CD4-positive, alpha-beta T cell treated with Interleukin-4 for 4 hours (primary cell): Measurements from ENCODE around the gene CFAP61.
A peak's percentile ranks its signal among the peaks of the same experiment; 100 is the strongest.
"Not testable (repeated sequence)": the region's sequence is repeated elsewhere in the genome, so short reads cannot be mapped to it uniquely, and the experiment has no call there.

Source experiments
- DNase-seq: peaks from one replicate; pipeline ENCODE4 v3.0.0-alpha.2; 2020

The CFAP61 gene

DNA sequence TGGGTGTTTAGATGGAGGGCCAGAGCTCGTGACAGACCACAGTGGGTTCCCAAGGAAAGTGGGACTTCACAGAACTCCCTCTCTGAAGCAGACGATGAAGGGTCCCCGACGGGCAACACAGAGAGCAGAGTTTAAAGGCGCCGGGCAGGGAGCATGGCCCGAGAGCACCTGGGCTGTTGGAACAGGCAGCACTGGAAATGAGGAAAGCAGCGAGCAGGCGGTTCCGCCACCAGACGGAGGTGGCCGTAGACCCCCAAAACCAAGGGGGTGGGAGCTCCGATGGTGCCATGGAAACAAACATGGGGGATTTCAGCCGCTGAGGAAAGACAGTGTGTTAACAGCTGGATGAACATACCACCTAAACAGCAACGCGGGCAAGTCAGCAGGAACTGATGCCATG, 288.1 kb downstream of the CFAP61 start:
- DNase-seq, result no peak

DNA sequence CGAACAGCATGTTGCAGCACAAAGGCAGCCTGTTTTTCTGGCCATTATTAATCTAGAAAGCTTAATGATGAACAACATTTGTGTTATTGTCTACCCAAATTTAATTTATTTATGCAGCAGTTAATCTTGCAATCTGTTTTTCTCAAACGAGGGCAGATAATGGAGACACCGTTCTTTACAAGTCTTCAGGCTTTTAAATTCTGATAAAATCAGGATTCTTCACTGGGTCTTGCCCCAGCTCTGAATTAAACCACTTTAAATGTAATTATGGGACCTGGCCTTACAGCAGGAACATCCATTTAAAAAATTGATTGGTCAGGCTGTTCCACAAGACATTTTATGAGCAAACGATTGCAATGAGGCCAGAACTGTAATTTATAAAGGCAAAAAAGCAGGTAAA, 289.0 kb downstream of the CFAP61 start:
- no peak for DNase-seq

DNA sequence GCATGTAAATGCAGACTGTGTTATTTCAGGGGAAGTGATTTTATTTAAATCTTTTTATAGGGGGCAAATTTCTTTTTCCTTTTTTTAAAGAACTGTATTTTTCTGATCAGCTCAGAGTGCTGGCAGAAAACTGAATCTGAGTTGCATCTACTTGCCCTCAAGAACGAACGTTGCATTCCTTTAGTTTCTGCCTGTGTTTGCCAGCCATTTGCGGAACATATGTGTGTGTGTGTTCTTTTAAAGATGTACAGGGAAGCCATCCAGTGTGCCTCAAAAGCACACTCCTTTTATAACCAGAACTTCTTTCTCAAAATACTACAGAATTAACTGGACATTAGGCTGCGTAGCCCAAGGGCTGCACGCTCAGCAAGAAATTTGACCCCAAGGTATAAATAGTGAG, 289.7 kb downstream of the CFAP61 start:
- DNase-seq, result no peak

DNA sequence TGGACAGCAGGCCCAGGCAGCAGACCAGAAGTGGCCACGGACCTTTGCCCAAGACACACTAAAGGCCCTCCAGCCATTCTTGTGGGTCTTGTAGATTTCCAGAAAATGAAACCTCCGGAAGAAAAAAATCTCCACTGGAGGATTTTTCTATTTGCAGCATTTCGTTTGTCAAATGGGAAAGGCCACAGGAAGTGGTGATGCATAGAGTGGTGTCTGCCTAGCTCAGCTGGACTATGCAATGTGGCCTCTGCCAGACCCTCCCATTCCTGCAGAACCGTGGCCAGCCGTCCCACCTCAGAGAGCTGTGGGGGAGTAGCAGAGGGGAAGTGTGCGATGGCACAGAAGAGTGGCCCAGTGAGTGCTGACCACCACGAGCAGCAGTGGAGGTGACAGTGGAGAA, 291.6 kb downstream of the CFAP61 start:
- no peak for DNase-seq

DNA sequence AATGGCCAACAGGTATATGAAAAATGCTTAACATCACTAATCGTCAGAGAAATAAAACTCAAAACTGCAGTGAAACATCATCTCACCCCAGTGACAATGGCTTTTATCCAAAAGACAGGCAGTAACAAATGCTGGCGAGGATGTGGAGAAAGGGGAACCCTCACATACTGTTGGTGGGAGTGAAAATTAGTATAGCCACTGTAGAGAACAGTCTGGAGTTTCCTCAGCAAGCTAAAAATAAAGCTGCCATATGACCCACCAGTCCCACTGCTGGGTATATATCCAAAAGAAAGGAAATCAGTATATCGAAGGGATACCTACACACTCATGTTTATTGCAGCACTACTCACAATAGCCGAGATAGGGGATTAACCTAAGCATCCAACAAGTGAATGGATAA, 292.1 kb downstream of the CFAP61 start:
- DNase-seq, result no peak

DNA sequence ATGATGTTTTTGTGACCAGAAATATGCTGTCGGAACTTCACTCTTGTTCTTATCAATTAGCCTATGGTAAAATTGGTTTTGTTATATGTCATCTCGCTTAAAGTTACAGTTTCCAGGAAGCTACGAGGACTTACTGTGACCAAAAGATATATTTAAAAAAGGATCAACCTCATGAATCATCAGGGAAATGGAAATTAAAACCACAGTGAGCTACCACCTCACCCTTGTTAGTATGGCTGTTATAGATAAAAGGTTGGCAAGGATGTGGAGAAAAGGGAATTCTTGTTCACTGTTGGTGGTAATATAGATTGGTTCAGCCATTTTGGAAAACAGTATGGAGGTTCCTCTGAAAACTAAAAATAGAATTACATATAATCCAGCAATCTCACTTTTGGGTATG, 301.2 kb downstream of the CFAP61 start:
- no peak for DNase-seq

DNA sequence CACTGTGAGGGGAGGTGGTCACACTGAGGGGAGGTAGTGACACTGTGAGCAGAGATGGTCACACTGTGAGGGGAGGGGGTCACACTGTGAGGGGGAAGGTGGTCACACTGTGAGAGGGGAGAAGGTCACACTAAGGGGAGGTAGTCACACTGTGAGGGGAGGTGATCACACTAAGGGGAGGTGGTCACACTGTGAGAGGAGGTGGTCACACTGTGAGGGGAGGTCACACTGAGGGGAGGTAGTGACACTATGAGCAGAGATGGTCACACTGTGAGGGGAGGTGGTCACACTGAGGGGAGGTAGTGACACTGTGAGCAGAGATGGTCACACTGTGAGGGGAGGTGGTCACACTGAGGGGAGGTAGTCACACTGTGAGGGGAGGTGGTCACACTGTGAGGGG, 303.2 kb downstream of the CFAP61 start:
- not testable (repeated sequence) for DNase-seq

DNA sequence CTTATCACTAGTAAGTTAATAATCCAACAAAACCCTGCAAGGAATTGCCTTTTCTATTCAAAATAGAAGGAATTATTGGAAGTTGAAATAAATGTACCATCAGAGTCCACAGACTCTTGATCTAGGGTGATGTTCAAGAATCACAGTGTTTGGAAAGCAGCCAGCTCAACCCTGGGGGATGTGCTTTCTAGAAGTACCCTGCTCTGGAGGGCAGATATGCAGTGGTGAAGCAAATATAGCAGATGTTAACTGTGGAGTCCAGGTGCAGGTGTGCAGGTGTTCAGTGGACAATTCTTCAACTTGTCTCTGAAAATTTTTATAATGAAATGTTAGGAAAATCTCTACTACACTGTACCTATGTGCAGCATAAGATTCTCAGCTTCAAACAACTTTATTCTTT, 306.5 kb downstream of the CFAP61 start:
- DNase-seq, result no peak

DNA sequence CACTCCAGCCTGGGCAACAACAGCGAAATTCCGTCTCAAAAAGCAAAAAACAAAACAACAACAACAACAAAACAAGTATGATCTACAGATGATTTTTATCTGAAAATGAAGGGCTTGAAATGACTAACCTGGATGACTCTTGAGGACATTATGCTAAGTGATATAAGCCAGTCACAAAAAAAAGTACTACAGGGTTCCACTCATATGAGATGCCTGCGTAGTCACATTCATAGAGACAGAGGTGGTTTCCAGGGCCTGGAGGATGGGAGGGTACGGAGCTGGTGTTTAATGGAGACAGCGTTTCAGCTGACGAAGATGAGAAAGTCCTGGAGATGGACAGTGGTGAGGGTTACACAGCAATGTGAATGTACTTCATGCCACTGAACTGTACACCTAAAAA, 307.3 kb downstream of the CFAP61 start:
- no peak for DNase-seq

DNA sequence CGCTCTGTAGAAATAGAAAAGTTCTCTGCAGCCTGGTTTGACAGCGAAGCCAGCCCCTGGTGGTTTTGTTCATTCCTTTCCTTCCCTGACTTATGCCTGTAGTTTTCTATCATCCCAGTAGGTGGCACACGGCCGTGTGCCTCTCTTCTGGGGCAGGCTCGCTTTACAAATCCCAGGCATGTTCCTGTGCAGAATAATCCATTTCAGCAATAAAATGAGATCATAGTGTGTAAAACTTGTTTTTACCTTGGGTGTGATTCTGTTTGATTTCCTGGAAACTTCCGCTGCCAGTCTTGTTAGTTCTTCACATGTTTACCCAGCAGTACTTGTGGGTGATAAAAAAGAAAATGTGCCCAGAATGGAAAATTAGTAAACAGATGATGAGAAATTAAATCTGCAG, 308.1 kb downstream of the CFAP61 start:
- DNase-seq, result peak; percentile 40

DNA sequence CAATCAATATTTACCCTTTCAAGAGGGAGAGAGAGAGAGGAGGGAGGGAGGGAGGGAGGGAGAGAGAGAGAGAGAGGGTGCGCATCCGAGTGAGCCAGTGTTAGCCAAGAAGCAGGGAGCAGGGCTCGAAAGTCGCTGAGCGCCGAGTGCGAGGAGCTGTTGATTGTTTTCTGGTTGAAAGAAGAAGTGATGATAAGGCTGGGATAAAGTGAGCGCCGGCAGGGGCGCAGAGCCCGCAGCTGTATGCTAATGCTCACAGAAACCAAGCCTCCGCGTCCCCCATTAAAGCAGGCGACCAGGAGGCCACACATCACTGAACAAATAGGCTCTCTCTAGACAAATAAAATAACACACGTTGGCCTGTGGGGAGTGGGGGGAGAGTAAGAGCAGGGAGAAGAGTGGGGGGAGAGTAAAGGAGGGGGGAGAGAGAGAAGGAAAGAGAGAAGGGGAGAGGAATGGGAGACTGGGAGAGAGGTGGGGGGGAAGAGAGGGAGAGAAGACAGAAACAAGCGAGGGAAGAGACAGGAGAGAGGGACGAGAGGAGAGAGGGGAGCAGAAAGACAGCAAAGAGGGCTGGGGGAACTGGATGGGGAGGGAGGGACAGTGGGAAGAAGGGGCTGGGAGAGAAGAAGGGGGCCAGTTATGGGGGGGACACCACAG, 310.6 kb downstream of the CFAP61 start:
- DNase-seq, result no peak

DNA sequence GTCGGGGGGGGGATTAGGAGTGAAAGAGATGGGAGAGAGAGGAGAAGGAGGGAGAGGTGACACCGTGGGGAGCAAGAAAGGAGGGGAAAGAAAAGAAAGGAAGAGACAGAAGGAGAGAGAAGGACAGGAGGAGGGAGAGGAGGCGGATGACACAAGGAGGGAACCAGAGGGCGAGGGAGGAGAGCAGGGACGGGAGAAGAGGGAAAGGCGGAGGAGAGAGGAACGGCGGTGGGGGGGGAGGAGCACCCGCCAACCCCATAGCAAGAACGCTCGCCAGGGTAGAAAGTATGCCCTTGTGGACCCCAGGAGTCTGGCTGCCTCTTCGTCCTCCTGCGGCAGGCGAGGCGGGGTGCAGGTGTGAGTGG, 311.1 kb downstream of the CFAP61 start:
- no peak for DNase-seq

DNA sequence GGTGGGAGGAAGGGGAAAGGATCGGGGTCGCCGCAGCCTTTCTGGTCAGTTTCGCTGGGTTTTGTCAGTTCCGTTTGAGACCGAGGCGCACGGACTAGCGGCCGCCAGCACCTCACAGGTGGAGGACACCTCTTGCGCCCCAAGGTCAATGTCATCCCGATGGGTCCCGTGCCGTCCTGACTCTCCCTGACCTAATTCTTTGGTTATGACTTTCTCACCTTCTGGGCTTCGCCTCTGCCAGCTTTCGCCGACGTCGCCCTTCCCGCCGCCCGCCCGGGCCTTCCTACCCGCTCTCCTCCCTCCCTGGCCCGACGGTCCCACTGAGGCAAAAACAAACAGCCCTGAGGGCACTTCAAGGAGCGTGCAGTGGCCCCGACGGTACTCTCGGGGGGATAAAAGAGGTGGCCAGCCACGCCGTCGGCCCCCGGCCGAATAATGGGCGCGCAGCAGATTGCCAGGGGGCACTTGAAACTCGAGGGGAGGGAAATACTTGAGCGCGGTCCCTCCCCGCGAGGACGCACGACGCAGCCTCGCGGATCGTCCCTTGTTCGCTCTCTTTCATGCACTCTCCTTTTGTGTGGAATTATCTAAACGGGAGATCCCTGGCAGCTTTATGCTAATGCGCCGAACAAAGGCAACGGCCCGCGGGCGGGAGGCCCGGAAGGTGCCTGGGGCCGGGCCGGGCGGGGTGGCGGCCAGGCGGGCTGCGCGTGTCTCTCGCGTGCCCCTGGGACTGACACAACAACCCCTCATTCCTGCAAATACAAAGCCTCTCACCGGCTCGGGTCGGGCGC, 311.7 kb downstream of the CFAP61 start:
- DNase-seq, result no peak

DNA sequence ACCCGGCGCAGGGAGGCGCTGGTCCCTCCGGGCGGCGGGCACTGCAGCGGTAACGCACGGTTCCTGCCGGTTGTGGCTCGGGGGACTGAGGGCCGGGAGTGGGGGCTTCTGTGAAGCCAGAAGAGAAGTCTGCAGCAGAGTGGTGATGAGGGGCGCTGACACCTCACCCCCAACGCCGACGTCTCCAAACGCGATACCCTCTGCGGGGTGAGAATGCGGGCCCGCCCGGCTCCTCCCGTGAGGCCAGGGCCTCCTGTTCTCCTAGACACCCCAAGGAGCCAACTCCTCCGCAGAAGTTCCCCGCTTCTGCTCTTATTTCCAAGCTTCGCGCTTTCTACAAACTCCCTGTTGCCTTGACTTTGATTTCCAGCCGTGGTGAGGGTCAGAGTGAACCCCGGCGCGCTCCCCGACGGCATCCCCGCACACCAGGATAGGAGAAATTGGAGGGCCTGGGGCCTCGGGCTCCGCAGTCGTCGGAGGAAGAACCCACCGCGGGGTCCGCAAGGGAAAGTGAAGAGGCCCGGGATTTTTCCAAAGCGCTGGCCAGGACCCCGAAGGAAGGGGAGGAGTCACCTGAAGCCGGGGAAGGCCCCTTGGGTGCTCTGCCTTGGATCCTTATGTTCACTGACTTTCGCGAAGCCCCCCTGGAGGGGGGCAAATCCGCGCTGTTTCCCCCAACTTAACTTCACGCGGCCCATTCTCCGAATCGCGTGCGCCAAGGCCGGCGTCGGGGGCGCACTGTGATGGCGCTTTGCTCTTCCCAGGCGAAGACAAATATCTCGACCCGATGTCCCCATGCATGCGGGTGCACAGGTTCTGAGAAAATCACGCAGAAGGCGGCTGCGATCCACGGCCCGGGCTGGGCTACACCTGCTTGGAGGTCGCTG, 312.5 kb downstream of the CFAP61 start:
- no peak for DNase-seq

DNA sequence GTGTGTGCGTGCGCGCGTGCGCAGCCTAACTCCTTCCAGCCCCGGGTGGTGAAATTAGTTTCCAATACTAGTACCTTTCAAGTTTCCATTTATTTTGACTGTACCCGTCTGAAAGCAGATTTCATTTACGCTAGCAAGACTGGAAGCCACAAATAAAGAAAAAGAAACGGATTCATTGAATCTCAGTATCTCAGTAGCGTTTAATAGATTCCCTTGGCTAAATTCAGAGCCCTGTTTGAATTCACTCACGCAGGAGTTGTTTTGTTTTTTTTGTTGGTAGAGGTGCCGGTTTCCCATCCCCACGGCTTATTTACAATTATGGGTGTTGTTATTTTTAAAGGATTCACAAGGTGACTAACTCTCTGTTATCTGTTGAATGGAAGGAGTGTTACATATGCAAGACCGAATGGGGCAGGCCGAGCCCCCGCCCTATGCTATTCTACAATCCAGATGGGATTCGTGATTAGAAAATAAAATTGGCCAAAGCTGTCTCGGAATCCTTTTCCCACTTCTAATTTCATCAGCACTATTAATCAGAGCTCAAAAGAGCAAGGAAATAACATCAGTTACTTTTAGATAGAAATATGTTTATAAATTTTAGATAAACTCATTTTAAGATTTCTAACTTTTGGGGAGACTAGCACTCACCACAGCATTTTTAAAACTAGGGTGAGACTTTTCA, 313.3 kb downstream of the CFAP61 start:
- no peak for DNase-seq

DNA sequence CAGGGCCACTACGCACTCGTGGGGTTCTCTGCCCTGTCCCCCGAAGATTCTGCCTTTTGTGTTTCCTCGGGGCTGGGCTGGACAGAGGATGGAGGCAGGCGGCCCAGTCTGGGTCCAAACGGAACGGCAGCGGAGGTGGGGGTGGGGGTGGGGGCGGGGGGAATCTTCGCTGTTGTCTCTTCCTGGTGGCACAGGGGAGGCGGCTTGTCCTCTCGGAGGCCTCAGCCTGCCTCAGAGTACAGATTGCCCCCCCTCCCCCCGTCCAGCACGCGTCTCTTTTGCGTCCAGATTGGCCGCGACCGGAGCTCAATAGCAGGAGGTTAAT, 314.2 kb downstream of the CFAP61 start:
- DNase-seq, result no peak

DNA sequence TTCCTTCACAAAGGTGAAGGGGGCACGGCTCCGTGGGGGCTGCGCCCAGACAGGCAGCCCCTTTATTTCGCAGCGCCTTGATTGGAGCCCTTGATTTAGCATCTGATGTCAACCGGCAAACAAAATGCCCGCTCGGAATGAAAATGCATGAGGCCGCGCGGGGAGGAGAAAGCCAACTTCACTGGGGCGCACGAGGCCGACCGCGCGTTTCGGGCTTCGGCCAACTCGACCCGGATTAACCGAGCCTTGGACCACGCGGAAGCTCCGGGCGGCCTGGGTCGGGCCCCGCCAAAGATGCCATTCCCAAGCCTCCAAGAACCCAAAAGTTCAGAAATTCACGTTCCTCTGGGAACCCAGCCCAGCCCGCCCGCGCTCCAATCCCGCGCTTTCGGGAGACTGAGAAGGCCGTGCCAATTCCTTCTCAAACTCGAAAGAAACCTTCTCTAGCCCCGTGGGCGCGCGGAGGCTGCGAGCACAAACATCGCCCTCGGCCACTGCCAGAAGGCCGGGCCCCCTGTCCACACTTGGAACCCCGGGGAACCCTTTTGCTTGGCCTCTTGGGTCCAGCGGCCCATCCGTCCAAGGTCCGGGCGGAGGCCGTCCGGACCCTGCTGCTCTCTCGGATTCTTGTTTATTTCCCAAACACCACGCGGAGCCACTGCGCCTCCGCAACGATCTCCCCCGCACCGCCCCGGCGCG, 314.7 kb downstream of the CFAP61 start:
- no peak for DNase-seq

DNA sequence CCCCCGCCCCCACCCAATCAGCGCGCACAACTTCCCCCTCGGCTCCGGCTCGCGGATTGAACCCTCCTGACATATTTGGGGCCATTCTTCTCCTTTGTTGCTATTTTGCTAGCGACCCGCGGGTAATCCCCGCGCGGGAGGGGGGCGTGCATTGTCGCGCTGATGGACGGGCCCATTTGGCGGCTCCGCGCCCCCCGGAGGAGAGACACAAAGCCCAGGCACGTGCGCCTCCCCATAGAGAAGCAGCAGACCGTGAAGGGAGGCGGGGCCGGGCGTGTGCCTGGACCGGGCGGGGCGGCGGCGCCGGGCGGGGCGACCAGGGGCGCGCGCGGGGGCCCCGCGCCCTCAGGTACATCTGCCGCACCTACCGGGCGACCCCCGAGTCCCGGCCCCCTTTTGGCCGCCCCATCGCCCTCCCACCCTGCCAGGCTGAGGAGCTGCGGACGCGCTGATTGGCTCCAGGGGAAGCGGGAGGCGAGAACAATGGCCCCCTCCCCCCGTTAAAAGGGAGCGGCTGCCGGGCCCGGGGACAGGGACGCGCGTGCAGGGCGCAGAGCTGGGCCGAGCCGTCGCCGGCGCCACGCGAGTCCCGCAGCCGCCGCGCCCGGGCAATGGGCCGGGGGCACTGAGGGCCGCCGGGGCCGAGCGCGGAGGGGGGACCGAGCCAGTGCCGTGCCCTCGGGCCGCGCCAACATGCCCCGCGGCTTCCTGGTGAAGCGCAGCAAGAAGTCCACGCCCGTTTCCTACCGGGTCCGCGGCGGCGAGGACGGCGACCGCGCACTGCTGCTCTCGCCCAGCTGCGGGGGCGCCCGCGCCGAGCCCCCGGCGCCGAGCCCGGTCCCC, 315.5 kb downstream of the CFAP61 start, which contains the start of gene INSM1:
TSS of gene INSM1 (plus strand) at position 530 of the 843 bp plus-strand sequence. CDS start at position 694, 164 bp downstream.
- DNase-seq, result no peak

DNA sequence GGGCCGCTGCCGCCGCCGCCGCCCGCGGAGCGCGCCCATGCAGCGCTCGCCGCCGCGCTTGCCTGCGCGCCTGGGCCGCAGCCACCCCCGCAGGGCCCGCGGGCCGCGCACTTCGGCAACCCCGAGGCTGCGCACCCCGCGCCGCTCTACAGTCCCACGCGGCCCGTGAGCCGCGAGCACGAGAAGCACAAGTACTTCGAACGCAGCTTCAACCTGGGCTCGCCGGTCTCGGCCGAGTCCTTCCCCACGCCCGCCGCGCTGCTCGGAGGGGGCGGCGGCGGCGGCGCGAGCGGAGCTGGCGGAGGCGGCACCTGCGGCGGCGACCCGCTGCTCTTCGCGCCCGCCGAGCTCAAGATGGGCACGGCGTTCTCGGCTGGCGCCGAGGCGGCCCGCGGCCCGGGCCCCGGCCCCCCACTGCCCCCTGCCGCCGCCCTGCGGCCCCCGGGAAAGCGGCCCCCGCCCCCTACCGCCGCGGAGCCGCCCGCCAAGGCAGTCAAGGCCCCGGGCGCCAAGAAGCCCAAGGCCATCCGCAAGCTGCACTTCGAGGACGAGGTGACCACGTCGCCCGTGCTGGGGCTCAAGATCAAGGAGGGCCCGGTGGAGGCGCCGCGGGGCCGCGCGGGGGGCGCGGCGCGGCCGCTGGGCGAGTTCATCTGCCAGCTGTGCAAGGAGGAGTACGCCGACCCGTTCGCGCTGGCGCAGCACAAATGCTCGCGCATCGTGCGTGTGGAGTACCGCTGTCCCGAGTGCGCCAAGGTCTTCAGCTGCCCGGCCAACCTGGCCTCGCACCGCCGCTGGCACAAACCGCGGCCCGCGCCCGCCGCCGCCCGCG, 316.3 kb downstream of the CFAP61 start:
- DNase-seq, result no peak

DNA sequence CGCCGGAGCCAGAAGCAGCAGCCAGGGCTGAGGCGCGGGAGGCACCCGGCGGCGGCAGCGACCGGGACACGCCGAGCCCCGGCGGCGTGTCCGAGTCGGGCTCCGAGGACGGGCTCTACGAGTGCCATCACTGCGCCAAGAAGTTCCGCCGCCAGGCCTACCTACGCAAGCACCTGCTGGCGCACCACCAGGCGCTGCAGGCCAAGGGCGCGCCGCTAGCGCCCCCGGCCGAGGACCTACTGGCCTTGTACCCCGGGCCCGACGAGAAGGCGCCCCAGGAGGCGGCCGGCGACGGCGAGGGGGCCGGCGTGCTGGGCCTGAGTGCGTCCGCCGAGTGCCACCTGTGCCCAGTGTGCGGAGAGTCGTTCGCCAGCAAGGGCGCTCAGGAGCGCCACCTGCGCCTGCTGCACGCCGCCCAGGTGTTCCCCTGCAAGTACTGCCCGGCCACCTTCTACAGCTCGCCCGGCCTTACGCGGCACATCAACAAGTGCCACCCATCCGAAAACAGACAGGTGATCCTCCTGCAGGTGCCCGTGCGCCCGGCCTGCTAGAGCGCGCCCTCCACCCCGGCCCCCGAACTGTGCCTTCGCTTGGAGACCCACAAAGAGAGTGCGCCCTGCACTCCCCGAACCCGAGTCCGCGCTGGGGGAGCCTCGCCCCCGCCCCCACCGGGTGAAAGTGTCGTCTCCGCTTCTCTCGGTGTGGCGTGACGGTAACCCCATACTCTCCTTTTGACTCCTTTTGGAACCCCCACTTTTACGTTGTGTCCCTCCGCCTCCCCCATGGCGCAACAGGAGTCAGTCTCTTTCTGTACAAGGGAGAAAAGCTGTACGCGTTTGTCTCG, 317.1 kb downstream of the CFAP61 start:
- DNase-seq, result no peak
